Fibroblast of lung (primary cell): Measurements from ENCODE around the gene CD68.

ENCODE experiments used
- CTCF ChIP-seq, 2 donors: IDR thresholded peaks in 1 of 2; conservative IDR thresholded peaks in 1 of 2; 1 replicate in 1 of 2; 2 replicates in 1 of 2; pipeline ENCODE4 v1.5.1; 2011 to 2012; ENCODE audit warnings: low read length in 2 of 2, control low read depth in 1 of 2, inconsistent platforms in 1 of 2, low read depth in 1 of 2, mild to moderate bottlenecking in 1 of 2
- EZH2 ChIP-seq: IDR thresholded peaks from 2 replicates; pipeline ENCODE4 v1.5.1; 2012; ENCODE audit warnings: low read length, control low read depth, mild to moderate bottlenecking; ENCODE audit errors: missing control alignments

- no peak for TF ChIP-seq CTCF (conservative IDR thresholded peaks at IDR 0.05 in 1 of 2, IDR thresholded peaks at IDR 0.05 in 1 of 2; ENCODE audit: low read depth in 1 of 2, low read length in 2 of 2)
- TF ChIP-seq EZH2, result no peak
Observed at GRCh38 chr17:7530023-7530900, 49.2 kb upstream of the CD68 start.
